HG03045 (cell line): ENCODE measurements around the gene MYLK.

Experiments used
- ATAC-seq: cut with Tn5 transposase; IDR thresholded peaks from one replicate; pipeline ENCODE4 v1.9.1; 2021; ENCODE audit warnings: mild to moderate bottlenecking, moderate library complexity; ENCODE audit not compliant: unreplicated experiment

Gene MYLK

GRCh38 chr3:123571264-123571972 is 312.7 kb downstream of the MYLK start:
- no peak for ATAC-seq

DNA sequence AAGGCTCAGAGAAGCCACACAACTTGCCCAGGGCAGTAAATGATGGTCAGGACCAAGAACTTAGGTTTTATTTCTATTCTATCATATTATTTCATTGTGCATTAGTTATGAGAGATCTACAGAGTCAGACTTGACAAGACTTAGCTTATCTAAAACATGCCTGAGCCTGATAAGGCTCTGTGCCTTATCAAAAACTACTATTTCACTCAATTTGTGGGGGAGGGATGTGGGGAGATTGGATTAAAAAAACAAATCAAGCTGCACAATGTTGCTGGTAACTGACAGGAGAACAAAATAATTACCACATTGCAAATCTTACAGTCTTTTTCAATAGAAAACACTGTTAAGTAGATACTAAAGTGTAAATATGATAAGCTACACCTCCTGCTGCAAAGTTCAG is 315.3 kb downstream of the MYLK start:
- ATAC-seq, result no peak

DNA sequence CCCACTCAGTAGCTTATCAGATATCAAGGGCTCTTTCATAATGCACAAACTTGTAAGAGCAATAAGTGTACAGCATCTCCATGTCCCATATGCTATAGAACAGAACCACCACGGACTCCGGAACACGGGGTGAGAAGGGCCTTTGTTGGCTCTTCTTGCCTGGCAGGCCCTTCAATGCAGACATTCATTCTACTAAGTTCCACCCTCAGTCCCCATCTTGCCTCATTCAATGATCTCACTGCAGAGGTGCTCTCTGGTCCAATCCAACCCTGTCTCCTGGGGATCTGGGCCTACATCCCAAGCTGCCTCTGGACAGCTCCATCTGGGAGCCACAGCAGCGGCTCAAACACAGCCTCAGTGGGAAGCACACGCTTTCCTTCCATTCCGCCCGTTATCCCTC is 316.1 kb downstream of the MYLK start:
- no peak for ATAC-seq

GRCh38 chr3:123564056-123564455 is 320.1 kb downstream of the MYLK start:
- ATAC-seq, result no peak

DNA sequence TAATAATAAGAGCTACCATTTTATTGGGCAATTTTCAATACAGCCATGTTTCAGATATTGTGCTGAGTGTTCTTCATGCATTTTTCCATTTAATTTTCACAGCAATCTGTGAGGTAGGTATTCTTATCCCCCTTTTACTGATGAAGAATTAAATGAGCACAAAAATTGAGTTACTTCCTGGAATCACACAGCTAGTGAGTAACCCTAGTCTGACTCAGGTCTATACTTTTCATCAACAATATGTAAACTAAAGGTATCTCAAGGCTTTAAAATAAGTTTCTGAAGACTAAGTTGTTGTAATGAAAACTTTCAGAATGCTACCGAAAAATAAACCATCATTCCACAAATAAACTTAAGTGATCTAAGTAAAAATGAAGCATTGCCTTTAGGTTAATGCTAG is 321.6 kb downstream of the MYLK start:
- no peak for ATAC-seq

- ATAC-seq, result no peak
Measured at GRCh38 chr3:123561188-123561587, 322.9 kb downstream of the MYLK start.
